Tongue (tissue), 2 donors: Measurements from ENCODE around the gene SPEM3. TPM values are rescaled to one million over a fixed set of nuclear protein-coding genes. Genes with fewer than 3 reads are reported as not detected.

Source experiments
- DNase-seq: peaks from one replicate; pipeline ENCODE4 v3.0.0-alpha.2; 2015
- total RNA-seq: library from RNA; depleted of rRNA; stranded (reverse); fragments of >200 nt; gene quantifications from one replicate; pipeline ENCODE4 v1.2.3, GENCODE V29; 2014

Gene SPEM3
- total RNA-seq, 1 donor from 2014 or later: not detected

DNA sequence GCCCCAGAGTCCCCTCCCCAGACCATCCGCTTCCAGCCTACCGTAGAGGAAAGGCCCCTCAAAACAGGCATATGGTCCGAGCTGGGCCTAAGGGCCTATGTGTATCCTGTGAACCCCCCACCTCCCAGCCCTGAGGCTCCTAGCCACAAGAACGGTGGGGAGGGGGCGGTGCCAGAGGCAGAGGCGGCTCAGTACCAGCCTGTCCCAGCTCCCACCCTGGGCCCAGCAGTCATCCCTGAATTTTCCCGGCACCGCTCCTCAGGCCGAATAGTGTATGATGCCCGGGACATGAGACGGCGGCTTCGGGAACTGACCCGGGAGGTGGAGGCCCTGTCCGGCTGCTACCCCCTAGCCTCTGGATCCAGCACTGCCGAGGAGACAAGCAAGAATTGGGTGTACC lies 7.5 kb upstream of the SPEM3 start:
- no peak for DNase-seq

DNA sequence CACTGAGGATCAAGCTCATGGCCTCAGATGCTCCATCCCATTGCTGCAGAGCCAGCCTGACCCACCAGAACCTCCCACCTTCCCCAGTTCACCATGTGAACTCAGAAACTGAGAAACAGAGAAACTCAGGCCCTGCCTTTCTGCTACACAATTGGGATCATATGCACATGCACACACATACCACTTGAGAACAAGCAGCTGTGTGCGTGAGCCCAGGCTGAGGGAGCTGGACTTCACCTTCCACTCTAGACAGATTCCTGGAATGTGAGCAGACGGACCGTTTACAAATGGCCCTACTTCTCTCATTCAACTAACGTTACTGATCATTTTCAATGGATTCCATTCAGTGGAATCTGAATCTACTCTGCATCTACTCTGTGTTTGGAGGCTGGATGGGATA lies 5.0 kb upstream of the SPEM3 start:
- DNase-seq: peak; percentile 50

DNA sequence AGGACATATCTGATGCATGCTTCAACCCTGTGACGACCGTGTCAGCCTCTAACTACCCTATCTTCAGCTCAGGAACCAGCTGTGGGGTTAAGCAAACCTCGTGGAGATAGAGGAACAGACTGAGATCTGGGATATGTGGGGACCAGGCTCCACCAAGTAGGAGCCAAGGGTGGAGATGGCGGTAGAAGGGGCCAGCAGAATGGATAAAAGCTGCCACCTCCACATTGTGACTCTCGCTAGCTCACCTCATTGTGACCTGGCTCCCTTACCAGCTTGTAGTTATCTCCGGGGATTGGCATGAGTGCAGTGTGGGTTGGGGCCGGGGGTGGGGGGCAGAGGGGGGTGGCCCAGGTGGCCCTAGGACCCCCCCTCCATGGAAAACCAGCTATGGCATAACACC lies 3.3 kb upstream of the SPEM3 start, which contains the start of gene SPEM2:
SPEM2 (plus strand) TSS at position 301 of the 400 bp plus-strand sequence; CDS start at position 374, 73 bp downstream.
- DNase-seq: no peak

DNA sequence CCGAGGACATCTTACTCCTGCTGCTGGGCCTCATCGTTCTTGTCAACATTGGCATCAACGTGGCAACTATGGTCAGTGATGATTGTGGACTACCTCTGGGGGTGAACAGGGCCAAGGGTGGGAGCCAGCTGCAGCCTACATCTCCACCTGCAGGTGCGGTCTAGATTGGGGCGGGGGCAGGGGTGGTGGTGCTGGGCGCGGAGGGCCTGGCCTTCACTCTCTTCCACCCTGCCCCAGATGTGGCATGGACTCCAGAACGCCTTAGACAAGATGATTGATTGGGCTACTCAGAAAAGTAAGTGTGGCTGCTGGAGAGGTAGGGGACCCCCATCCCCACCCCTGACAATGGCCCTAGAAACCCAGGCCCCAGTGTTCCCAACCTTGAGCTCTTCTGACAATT lies 2.9 kb upstream of the SPEM3 start:
- DNase-seq: no peak

DNA sequence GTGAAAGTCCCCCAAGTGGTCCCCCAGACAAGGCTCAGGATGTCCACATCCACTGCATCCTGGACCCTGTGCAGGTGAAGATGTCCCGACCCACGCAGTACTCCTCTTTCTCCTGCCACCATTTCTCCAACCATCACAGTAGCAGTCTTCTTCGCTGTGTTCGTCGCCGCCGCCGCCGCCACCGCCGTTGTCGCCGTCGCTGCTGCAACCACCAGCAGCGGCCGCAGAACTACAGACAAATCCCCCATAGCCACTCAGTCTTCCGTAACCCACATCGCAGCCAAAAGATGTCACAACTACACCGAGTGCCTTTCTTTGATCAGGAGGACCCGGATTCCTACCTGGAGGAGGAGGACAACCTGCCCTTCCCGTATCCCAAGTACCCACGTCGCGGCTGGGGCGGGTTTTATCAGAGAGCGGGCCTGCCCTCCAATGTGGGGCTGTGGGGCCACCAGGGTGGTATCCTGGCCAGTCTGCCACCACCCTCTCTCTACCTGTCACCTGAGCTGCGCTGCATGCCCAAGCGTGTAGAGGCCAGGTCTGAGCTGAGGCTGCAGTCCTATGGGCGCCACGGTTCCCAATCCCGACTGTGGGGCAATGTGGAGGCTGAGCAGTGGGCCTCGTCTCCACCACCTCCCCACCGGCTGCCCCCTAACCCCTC lies 2.3 kb upstream of the SPEM3 start:
- no peak for DNase-seq

- no peak for DNase-seq
These were observed 1.7 kb upstream of the SPEM3 start for GRCh38 chr17:7426896-7427489.

- no peak for DNase-seq
These were observed 1.1 kb upstream of the SPEM3 start for GRCh38 chr17:7427549-7427948.

- no peak for DNase-seq
These were observed 1.1 kb downstream of the SPEM3 start for GRCh38 chr17:7429722-7430121.

GRCh38 chr17:7431231-7431630 lies 2.6 kb downstream of the SPEM3 start:
- DNase-seq: no peak

DNA sequence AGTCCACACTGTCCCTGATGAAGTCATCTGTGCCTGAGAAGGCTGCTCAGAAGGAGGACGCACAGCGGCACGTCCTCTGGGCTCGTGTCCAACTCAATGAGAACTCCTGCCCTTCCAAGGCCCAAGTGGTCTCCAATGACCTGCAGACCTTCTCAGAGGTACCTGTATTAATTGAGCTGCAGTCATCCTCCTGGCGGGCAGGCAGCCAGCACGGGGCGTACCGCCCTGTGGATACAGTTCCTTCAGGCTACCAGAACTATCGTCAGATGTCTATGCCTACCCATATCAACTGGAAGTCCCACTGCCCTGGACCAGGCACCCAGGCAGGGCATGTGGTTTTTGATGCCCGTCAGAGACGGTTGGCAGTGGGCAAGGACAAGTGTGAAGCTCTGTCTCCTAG lies 3.6 kb downstream of the SPEM3 start:
- no peak for DNase-seq

GRCh38 chr17:7435676-7436555 lies 7.3 kb downstream of the SPEM3 start:
- DNase-seq: peak; percentile 51

GRCh38 chr17:7436556-7437368 lies 8.1 kb downstream of the SPEM3 start:
- DNase-seq: peak; percentile 85

DNA sequence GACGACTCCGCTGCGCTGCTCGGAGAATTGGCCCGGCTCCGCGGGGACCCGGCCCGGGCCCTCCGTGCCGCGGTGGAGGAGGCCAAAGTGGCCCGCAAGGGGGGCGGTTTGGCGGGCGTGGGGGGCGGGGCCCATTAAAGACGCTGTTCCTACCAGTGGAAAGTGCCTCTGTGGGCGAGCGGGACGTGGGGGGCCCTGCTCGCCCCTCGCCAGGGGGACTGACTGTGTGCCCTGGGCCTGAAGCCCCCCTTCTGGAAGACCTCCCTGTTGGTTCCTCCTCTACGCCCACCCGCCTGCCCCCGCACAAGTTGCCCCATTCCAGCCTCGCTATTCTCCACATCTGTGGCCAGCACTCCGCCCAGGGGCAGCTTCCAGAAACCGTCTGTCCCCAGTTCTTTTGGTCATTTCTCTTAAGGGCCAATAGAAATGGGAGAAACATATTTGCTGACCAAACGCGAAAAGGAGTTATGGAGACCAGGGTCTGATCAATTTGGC lies 8.8 kb downstream of the SPEM3 start:
- no peak for DNase-seq

DNA sequence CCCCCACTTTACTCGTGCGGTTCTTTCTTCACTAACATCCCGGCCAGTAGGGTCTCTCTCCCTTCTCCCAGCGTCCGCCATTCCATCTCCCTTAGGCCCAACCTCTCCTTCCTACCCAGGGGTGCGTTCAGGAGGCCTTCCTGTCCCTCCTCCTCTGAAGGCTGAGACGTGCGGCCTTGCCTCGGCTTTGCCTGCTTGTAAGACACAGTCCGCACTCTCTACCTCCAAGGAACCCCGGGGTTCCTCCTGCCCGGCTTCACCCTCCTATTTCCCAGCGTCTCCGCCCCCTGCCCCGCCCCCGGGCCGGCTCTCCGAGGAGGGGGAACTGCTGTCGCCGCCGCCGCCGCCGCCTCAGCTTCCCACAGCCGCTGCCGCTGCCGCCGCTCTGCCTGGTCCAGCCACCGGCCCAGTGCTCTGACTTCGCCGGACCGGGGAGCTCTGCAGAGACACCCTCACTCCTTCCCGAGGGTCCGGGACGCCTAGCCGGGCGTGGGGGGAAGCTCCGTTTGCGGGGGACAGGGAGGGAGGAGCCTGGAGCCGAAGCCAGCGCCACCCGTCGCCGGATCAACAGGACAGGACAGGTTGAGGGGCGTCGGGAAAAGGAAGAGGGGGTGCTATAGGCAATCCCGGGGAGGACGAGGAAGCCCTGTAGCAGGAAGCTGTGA lies 9.4 kb downstream of the SPEM3 start:
- peak; percentile 68 for DNase-seq

DNA sequence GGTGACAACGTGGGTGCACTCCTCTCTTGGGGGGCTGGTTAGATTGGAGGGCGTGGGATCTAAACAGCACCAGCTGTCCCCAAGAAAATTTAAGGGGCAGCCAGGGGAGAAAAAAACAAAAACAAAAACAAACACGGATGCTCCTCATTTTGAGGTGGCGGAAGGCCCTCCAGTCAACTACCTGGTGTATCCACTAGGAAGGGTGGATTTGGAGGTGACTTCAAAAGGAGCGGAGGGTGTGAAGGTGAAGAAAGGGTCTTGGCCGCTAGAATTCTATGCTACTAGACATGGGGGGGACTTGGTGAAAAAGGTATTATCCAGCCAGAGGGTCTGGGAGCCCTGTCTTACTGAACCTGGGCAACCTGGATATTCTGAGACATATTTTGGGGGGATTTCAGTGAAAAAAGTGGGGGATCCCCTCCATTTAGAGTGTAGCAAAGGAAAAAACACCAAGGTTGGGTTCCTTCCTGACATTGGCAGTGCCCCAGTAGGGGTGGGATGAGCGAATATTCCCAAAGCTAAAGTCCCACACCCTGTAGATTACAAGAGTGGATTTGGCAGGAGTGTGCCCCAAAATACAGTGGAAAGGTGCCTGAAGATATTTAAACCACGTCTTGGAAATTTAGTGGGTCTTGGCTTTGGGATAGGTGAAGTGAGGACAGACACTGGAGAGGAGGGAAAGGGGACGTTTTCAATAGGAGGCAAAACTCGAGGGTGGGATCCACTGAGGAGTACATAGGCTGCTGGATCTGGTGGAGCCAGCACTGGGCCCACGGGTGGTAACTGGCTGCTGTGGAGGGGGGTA lies 10.2 kb downstream of the SPEM3 start:
- no peak for DNase-seq

DNA sequence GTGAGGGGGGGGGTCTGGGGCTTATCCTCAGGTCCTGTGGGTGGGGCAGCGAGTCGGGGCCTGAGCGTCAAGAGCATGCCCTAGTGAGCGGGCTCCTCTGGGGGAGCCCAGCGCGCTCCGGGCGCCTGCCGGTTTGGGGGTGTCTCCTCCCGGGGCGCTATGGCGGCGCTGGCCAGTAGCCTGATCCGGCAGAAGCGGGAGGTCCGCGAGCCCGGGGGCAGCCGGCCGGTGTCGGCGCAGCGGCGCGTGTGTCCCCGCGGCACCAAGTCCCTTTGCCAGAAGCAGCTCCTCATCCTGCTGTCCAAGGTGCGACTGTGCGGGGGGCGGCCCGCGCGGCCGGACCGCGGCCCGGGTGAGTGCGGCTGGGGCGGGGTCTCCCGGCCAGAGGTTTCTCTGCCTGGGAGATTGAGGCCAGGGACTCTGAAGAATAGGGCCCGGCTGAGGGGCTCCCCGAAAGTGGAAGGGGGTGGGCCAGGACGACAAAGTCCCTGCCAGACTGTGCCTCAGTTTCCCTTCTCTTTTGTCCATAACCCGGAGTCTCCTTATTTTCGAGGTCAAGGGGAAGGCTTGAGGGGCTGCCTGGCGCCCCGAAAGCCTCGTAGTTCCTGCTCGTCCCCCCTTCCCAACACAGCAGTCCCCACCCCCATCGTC lies 10.9 kb downstream of the SPEM3 start, which contains the start of gene FGF11:
FGF11 (plus strand) TSS at position 51 of the 651 bp plus-strand sequence; CDS start at position 160, 109 bp downstream.
- no peak for DNase-seq

GRCh38 chr17:7440113-7440833 lies 11.6 kb downstream of the SPEM3 start:
- DNase-seq: peak; percentile 65

GRCh38 chr17:7440834-7441195 lies 12.2 kb downstream of the SPEM3 start:
- DNase-seq: peak; percentile 78

DNA sequence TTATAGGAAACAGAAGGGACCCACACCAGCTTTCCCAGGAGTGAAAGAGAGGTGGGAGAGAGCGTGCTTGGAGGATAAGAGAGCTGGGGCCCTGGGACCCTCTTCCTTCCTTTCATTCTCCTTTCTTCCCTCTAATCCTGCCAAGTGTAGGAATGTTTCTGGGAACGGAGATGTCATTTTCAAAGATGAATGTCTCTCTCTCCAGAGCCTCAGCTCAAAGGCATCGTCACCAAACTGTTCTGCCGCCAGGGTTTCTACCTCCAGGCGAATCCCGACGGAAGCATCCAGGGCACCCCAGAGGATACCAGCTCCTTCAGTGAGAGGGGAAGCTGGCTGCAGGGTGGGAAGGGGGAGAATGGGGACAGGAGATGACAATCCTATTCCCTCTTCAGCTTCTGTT lies 12.6 kb downstream of the SPEM3 start:
- DNase-seq: no peak
